ENCODE data around the gene HERC4.
"Not testable (repeated sequence)": the region's sequence is repeated elsewhere in the genome, so short reads cannot be mapped to it uniquely, and the experiment has no call there.

The HERC4 gene

DNA sequence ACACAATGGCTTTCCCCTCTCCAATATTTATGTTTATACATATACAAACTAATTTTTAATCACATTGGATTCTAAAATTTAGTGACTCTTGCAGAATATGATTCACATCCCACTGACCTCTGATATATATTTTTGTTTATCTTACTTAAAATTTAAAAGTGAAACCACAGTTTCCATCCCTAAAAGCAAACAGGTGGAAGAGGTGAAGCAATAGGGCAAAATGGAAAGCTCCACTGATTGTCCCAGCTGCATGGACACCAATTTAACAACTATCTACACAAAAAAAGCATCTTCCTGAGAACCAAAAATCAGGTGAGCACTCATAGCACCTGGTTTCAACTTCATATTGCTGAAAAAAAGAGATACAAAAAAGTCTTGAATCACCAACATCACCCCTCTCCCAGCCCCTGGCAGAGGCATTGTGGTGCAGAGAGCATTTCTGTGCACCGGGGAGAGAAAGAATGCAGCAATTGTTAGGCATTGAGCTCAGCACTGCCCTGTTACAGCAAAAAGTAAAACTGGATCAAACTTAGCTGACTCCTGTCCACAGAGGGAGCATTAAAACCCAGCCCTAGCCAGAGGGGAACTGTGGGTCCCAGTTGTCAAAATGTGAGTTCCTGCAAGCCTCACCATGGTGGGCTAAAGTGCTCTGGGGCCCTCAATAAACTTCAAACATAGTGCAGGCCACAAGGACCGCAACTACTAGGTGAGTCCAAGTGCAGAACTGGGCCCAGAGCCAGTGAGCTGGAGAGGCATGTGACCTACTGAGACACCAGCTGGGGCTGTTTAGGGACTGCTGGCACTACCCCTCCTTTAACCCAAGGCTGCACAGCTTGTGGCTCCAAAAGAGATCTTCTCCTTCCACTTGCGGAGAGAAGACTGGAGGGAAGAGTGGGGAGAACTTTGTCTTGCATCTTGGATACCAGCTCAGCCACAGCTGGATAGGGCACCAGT is 98.5 kb downstream of the HERC4 start:
- Histone ChIP-seq H3K27me3 (ENCODE audit: control insufficient read depth in 1 of 2, insufficient read depth in 2 of 2, low read length in 2 of 2) (no peaks in the 10 kb centered on the region), H3K36me3 (ENCODE audit: control insufficient read depth in 1 of 2, insufficient read depth in 2 of 2, low read length in 2 of 2) (peaks cover 25 to 44% of the 10 kb centered on the region in 2 donors), H3K4me3 (ENCODE audit: low read depth in 1 of 2, low read length in 2 of 2) (no peak overlapping the region), H3K9me3 (ENCODE audit: control insufficient read depth in 1 of 2, low read length in 2 of 2) (peaks cover 3 to 4% of the 10 kb centered on the region in 2 donors), H3K4me1 (ENCODE audit: control insufficient read depth in 1 of 2, insufficient read depth in 2 of 2, low read length in 2 of 2) (no peaks in the 10 kb centered on the region), H3K27ac (ENCODE audit: low read depth, low read length) (no peak overlapping the region), H3K9ac (ENCODE audit: low read depth in 1 of 2, low read length in 2 of 2) (no peak overlapping the region)

- Histone ChIP-seq H3K9me3 (ENCODE audit: control insufficient read depth in 1 of 2, low read length in 2 of 2) (peaks cover 5 to 7% of the 10 kb centered on the region in 2 donors), H3K27me3 (ENCODE audit: control insufficient read depth in 1 of 2, insufficient read depth in 2 of 2, low read length in 2 of 2) (no peaks in the 10 kb centered on the region), H3K36me3 (ENCODE audit: control insufficient read depth in 1 of 2, insufficient read depth in 2 of 2, low read length in 2 of 2) (peaks cover 28 to 46% of the 10 kb centered on the region in 2 donors), H3K27ac (ENCODE audit: low read depth, low read length) (no peak overlapping the region), H3K4me3 (ENCODE audit: low read depth in 1 of 2, low read length in 2 of 2) (no peak overlapping the region), H3K4me1 (ENCODE audit: control insufficient read depth in 1 of 2, insufficient read depth in 2 of 2, low read length in 2 of 2) (no peaks in the 10 kb centered on the region), H3K9ac (ENCODE audit: low read depth in 1 of 2, low read length in 2 of 2) (no peak overlapping the region)
Measured at GRCh38 chr10:67975871-67976270, 99.2 kb downstream of the HERC4 start.

- Histone ChIP-seq H3K9ac (ENCODE audit: low read depth in 1 of 2, low read length in 2 of 2) (no peak overlapping the region), H3K27ac (ENCODE audit: low read depth, low read length) (no peak overlapping the region), H3K36me3 (ENCODE audit: control insufficient read depth in 1 of 2, insufficient read depth in 2 of 2, low read length in 2 of 2) (peaks cover 12 to 18% of the 10 kb centered on the region in 2 donors), H3K9me3 (ENCODE audit: control insufficient read depth in 1 of 2, low read length in 2 of 2) (peaks cover 5 to 7% of the 10 kb centered on the region in 2 donors), H3K4me1 (ENCODE audit: control insufficient read depth in 1 of 2, insufficient read depth in 2 of 2, low read length in 2 of 2) (no peaks in the 10 kb centered on the region), H3K4me3 (ENCODE audit: low read depth in 1 of 2, low read length in 2 of 2) (no peak overlapping the region), H3K27me3 (ENCODE audit: control insufficient read depth in 1 of 2, insufficient read depth in 2 of 2, low read length in 2 of 2) (no peaks in the 10 kb centered on the region)
Measured at GRCh38 chr10:67971311-67971710, 103.8 kb downstream of the HERC4 start.

DNA sequence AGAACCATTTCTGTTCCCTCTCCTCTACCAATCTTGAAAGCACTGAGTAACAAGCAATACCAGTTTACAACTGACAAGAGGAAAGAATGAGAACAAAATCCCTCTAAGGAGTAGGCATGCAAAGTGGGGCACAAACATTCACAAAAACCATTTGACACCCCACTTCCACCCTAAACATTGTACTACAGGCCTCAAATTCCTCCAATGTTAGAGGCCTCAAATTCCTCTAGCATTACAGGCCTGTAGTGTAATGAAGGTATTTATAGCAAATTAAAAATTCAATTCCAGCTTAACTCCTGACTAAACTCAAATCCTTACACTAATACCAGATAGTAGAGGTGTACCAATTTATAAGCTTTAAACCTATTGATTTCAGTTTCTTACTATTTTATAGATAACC is 105.2 kb downstream of the HERC4 start:
- Histone ChIP-seq H3K36me3 (ENCODE audit: control insufficient read depth in 1 of 2, insufficient read depth in 2 of 2, low read length in 2 of 2) (peaks cover 12 to 28% of the 10 kb centered on the region in 2 donors), H3K4me1 (ENCODE audit: control insufficient read depth in 1 of 2, insufficient read depth in 2 of 2, low read length in 2 of 2) (no peaks in the 10 kb centered on the region), H3K9ac (ENCODE audit: low read depth in 1 of 2, low read length in 2 of 2) (no peak overlapping the region), H3K27ac (ENCODE audit: low read depth, low read length) (no peak overlapping the region), H3K9me3 (ENCODE audit: control insufficient read depth in 1 of 2, low read length in 2 of 2) (peaks cover 5 to 7% of the 10 kb centered on the region in 2 donors), H3K27me3 (ENCODE audit: control insufficient read depth in 1 of 2, insufficient read depth in 2 of 2, low read length in 2 of 2) (no peaks in the 10 kb centered on the region), H3K4me3 (ENCODE audit: low read depth in 1 of 2, low read length in 2 of 2) (no peak overlapping the region)

DNA sequence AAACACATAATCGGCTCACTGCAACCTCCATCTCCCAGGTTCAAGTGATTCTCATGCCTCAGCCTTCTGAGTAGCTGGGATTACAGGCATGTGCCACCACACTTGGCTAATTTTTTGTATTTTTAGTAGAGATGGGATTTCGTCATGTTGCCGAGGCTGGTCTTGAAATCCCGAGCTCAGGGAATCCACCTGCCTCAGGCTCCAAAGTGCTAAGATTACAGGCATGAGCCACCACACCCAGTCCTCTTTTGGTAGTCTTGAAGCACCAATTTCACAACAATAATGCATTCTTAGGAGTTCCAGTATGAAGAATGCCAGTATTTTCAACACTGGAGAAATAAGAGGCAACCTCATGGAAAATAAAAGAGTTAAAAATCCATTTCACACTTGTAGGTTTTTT is 109.0 kb downstream of the HERC4 start:
- H3K27me3 ChIP-seq (ENCODE audit: control insufficient read depth in 1 of 2, insufficient read depth in 2 of 2, low read length in 2 of 2); H3K9ac ChIP-seq (ENCODE audit: low read depth in 1 of 2, low read length in 2 of 2); H3K4me3 ChIP-seq (ENCODE audit: low read depth in 1 of 2, low read length in 2 of 2); H3K4me1 ChIP-seq (ENCODE audit: control insufficient read depth in 1 of 2, insufficient read depth in 2 of 2, low read length in 2 of 2); H3K27ac ChIP-seq (ENCODE audit: low read depth, low read length); H3K9me3 ChIP-seq (ENCODE audit: control insufficient read depth in 1 of 2, low read length in 2 of 2): not testable (repeated sequence)
- peaks cover 5 to 15% of the 10 kb centered on the region in 2 donors for H3K36me3 ChIP-seq (ENCODE audit: control insufficient read depth in 1 of 2, insufficient read depth in 2 of 2, low read length in 2 of 2)

- Histone ChIP-seq H3K9me3 (ENCODE audit: control insufficient read depth in 1 of 2, low read length in 2 of 2) (no peaks in the 10 kb centered on the region), H3K9ac (ENCODE audit: low read depth in 1 of 2, low read length in 2 of 2) (no peak overlapping the region), H3K27ac (ENCODE audit: low read depth, low read length) (no peak overlapping the region), H3K27me3 (ENCODE audit: control insufficient read depth in 1 of 2, insufficient read depth in 2 of 2, low read length in 2 of 2) (no peaks in the 10 kb centered on the region), H3K36me3 (ENCODE audit: control insufficient read depth in 1 of 2, insufficient read depth in 2 of 2, low read length in 2 of 2) (peaks cover 9 to 18% of the 10 kb centered on the region in 2 donors), H3K4me1 (ENCODE audit: control insufficient read depth in 1 of 2, insufficient read depth in 2 of 2, low read length in 2 of 2) (no peaks in the 10 kb centered on the region), H3K4me3 (ENCODE audit: low read depth in 1 of 2, low read length in 2 of 2) (no peak overlapping the region)
Measured at GRCh38 chr10:67965456-67965855, 109.6 kb downstream of the HERC4 start.

GRCh38 chr10:67959839-67960476 is 115.1 kb downstream of the HERC4 start:
- no peak overlapping the region for H3K4me3 ChIP-seq (ENCODE audit: low read depth in 1 of 2, low read length in 2 of 2)
- no peaks in the 10 kb centered on the region for H3K4me1 ChIP-seq (ENCODE audit: control insufficient read depth in 1 of 2, insufficient read depth in 2 of 2, low read length in 2 of 2)
- H3K27ac ChIP-seq (ENCODE audit: low read depth, low read length), result no peak overlapping the region
- H3K9ac ChIP-seq (ENCODE audit: low read depth in 1 of 2, low read length in 2 of 2), result no peak overlapping the region
- H3K27me3 ChIP-seq (ENCODE audit: control insufficient read depth in 1 of 2, insufficient read depth in 2 of 2, low read length in 2 of 2), result no peaks in the 10 kb centered on the region
- H3K9me3 ChIP-seq (ENCODE audit: control insufficient read depth in 1 of 2, low read length in 2 of 2), result no peaks in the 10 kb centered on the region
- peaks cover 8 to 9% of the 10 kb centered on the region in 2 donors for H3K36me3 ChIP-seq (ENCODE audit: control insufficient read depth in 1 of 2, insufficient read depth in 2 of 2, low read length in 2 of 2)

DNA sequence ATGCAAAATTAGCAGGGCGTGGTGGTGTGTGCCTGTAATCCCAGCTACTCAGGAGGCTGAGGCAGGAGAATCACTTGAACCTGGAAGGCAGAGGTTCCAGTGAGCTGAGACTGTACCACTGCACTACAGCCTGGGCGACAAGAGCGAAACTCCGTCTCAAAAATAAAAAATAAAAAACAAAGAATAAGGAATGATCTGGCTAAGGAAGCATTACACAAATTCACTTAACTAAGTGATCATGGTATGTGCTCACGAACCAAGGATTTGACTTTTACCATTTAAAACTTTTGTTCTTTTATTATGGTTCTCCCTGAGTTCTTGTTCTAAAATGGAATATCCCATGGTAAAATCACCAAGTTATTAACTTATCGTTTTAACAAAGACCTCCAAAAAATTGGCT is 119.5 kb downstream of the HERC4 start:
- Histone ChIP-seq H3K27ac (ENCODE audit: low read depth, low read length) (no peak overlapping the region), H3K4me3 (ENCODE audit: low read depth in 1 of 2, low read length in 2 of 2) (no peak overlapping the region), H3K4me1 (ENCODE audit: control insufficient read depth in 1 of 2, insufficient read depth in 2 of 2, low read length in 2 of 2) (no peaks in the 10 kb centered on the region), H3K27me3 (ENCODE audit: control insufficient read depth in 1 of 2, insufficient read depth in 2 of 2, low read length in 2 of 2) (no peaks in the 10 kb centered on the region), H3K9ac (ENCODE audit: low read depth in 1 of 2, low read length in 2 of 2) (no peak overlapping the region), H3K9me3 (ENCODE audit: control insufficient read depth in 1 of 2, low read length in 2 of 2) (no peaks in the 10 kb centered on the region), H3K36me3 (ENCODE audit: control insufficient read depth in 1 of 2, insufficient read depth in 2 of 2, low read length in 2 of 2) (peaks cover 3 to 14% of the 10 kb centered on the region in 2 donors)

- peaks cover 4 to 23% of the 10 kb centered on the region in 2 donors for H3K36me3 ChIP-seq (ENCODE audit: control insufficient read depth in 1 of 2, insufficient read depth in 2 of 2, low read length in 2 of 2)
- no peak overlapping the region for H3K4me3 ChIP-seq (ENCODE audit: low read depth in 1 of 2, low read length in 2 of 2)
- H3K27me3 ChIP-seq (ENCODE audit: control insufficient read depth in 1 of 2, insufficient read depth in 2 of 2, low read length in 2 of 2), result no peaks in the 10 kb centered on the region
- no peaks in the 10 kb centered on the region for H3K9me3 ChIP-seq (ENCODE audit: control insufficient read depth in 1 of 2, low read length in 2 of 2)
- H3K4me1 ChIP-seq (ENCODE audit: control insufficient read depth in 1 of 2, insufficient read depth in 2 of 2, low read length in 2 of 2), result no peaks in the 10 kb centered on the region
- no peak overlapping the region for H3K27ac ChIP-seq (ENCODE audit: low read depth, low read length)
- no peak overlapping the region for H3K9ac ChIP-seq (ENCODE audit: low read depth in 1 of 2, low read length in 2 of 2)
Measured at GRCh38 chr10:67943917-67944316, 131.2 kb downstream of the HERC4 start.

DNA sequence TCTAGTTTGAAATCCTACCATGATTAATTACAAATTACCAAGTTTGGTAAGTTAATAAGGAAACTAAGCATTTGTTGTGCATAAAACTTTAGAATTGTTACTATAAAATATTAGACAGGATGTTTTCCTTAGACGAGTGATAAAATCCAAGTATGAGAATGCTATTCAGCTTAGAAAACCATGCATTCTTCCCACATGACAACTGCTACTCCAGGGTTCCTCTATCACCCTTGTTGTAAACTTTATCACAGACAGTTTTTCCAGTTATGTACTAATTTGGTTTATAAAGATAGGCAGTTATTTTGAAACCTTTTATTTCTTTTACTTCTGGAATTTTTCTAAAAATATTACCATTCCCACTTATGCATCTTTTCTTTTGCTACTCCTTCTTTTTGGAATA is 138.7 kb downstream of the HERC4 start:
- Histone ChIP-seq H3K9me3 (ENCODE audit: control insufficient read depth in 1 of 2, low read length in 2 of 2) (no peaks in the 10 kb centered on the region), H3K27me3 (ENCODE audit: control insufficient read depth in 1 of 2, insufficient read depth in 2 of 2, low read length in 2 of 2) (no peaks in the 10 kb centered on the region), H3K27ac (ENCODE audit: low read depth, low read length) (no peak overlapping the region), H3K4me3 (ENCODE audit: low read depth in 1 of 2, low read length in 2 of 2) (no peak overlapping the region), H3K9ac (ENCODE audit: low read depth in 1 of 2, low read length in 2 of 2) (no peak overlapping the region), H3K36me3 (ENCODE audit: control insufficient read depth in 1 of 2, insufficient read depth in 2 of 2, low read length in 2 of 2) (peaks cover 6 to 35% of the 10 kb centered on the region in 2 donors), H3K4me1 (ENCODE audit: control insufficient read depth in 1 of 2, insufficient read depth in 2 of 2, low read length in 2 of 2) (no peaks in the 10 kb centered on the region)

Data from duodenal mucosa (tissue), 2 donors.